ENCODE data around the gene MYO1H. TPM values are rescaled to one million over a fixed set of nuclear protein-coding genes. Genes with fewer than 3 reads are reported as not detected.
"Not testable (repeated sequence)": the region's sequence is repeated elsewhere in the genome, so short reads cannot be mapped to it uniquely, and the experiment has no call there.

Gene MYO1H
- total RNA-seq, 1 donor from 2014 or later = not detected

DNA sequence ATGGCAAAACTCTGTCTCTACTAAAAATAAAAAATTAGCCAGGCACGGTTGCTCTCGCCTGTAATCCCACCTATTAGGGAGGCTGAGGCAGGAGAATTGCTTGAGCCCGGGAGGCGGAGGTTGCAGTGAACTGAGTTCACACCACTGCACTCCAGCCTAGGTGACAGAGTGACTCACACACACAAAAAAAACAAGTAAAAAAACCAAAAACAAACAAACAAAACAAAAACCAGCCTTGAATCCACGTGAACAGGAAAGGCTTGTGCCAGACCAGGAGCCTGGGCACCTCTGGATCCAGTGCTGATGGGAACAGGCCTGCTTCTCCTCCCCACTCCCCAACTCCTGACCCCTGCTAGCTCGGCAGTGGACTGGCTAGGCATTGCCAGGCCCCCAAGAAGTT, 42.2 kb upstream of the MYO1H start:
- TF ChIP-seq, protein P1, sequence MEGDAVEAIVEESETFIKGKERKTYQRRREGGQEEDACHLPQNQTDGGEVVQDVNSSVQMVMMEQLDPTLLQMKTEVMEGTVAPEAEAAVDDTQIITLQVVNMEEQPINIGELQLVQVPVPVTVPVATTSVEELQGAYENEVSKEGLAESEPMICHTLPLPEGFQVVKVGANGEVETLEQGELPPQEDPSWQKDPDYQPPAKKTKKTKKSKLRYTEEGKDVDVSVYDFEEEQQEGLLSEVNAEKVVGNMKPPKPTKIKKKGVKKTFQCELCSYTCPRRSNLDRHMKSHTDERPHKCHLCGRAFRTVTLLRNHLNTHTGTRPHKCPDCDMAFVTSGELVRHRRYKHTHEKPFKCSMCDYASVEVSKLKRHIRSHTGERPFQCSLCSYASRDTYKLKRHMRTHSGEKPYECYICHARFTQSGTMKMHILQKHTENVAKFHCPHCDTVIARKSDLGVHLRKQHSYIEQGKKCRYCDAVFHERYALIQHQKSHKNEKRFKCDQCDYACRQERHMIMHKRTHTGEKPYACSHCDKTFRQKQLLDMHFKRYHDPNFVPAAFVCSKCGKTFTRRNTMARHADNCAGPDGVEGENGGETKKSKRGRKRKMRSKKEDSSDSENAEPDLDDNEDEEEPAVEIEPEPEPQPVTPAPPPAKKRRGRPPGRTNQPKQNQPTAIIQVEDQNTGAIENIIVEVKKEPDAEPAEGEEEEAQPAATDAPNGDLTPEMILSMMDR (IDR thresholded peaks at IDR 0.05; ENCODE audit: insufficient read depth, low read length, poor library complexity, severe bottlenecking) = no peak
- no peak overlapping the region for H3K4me3 ChIP-seq (ENCODE audit: low read depth, low read length)
- no peak for DNase-seq (ENCODE audit: low read depth)
- H3K27me3 ChIP-seq (ENCODE audit: control insufficient read depth, insufficient read depth, low read length) = peaks cover 53% of the 10 kb centered on the region
- no peaks in the 10 kb centered on the region for H3K36me3 ChIP-seq (ENCODE audit: control insufficient read depth, insufficient read depth, low read length)

DNA sequence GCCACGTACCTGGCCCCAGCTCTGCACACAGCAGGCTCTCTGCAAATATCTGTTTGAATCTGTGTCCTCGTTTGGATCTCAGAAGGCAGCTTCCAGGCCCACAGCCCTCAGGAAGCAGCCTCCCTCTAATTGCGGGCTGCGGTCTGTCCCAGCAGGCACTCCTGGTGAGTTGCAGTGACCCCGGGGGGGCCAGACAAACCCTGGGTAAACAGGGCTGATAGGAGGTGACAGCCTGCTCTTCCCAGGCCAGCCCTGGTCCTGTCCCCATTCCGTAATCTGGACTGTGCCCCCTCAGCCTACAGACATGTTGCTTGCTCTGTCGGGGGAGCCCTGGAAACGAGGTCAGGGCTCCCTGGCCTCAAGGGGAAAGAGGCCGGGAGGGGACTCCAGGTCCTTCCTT, 40.6 kb upstream of the MYO1H start:
- no peak for DNase-seq (ENCODE audit: low read depth)
- H3K4me3 ChIP-seq (ENCODE audit: low read depth, low read length) = no peak overlapping the region
- peaks cover 55% of the 10 kb centered on the region for H3K27me3 ChIP-seq (ENCODE audit: control insufficient read depth, insufficient read depth, low read length)
- H3K36me3 ChIP-seq (ENCODE audit: control insufficient read depth, insufficient read depth, low read length) = no peaks in the 10 kb centered on the region
- TF ChIP-seq, protein P1 (IDR thresholded peaks at IDR 0.05; ENCODE audit: insufficient read depth, low read length, poor library complexity, severe bottlenecking) = no peak

DNA sequence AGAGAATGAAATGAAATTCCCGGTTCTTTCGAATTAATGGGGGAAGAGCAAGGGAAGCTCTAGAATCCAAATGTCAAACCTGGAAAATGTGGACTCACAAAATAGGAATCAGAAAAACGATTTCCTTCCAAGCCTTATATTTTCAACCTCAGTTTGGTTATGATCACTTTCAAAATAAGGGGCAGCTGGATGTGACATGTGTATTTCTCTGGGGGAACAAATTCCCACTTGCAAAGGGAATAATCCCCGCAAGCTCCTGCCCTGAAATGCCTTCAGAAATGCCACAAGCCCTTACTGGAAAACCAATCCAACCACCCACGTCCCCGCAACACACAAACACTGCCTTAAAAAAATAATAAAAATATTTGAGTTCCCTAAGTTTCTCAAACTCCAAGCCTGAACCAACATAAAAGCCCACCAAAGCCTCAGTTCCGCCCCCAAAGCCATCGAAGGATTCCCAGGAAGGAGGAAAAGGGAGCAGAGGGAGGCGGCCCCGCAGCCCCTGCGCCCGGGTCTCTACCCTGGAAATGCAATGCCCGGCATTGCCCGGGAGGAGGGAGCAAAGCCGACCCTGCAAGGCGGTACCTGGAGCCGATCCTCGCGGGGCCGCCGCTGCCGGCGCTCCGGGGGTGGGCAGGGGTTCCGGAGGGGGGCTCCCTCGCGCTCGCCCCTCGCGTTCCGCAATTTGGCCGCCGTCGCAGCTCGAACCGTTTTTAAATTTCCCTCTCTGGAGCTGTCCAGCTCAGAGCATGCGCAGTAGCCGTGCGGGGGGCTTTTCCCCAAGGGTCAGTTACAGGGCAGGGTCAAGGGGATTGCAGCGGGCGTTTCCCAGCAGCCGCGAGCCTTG, 38.9 kb upstream of the MYO1H start, which contains the start of gene FOXN4:
Gene FOXN4, minus strand, starts transcription at position 751 of the 847 bp plus-strand sequence. CDS start 963 bp downstream, outside the sequence.
- Histone ChIP-seq H3K4me3 (ENCODE audit: low read depth, low read length) (peak within 1 kb of the TSS; percentile 14), H3K36me3 (ENCODE audit: control insufficient read depth, insufficient read depth, low read length) (no peaks in the 10 kb centered on the region), H3K27me3 (ENCODE audit: control insufficient read depth, insufficient read depth, low read length) (peaks cover 55% of the 10 kb centered on the region)
- no peak for DNase-seq (ENCODE audit: low read depth)
- TF ChIP-seq, protein P1 (IDR thresholded peaks at IDR 0.05; ENCODE audit: insufficient read depth, low read length, poor library complexity, severe bottlenecking) = no peak

DNA sequence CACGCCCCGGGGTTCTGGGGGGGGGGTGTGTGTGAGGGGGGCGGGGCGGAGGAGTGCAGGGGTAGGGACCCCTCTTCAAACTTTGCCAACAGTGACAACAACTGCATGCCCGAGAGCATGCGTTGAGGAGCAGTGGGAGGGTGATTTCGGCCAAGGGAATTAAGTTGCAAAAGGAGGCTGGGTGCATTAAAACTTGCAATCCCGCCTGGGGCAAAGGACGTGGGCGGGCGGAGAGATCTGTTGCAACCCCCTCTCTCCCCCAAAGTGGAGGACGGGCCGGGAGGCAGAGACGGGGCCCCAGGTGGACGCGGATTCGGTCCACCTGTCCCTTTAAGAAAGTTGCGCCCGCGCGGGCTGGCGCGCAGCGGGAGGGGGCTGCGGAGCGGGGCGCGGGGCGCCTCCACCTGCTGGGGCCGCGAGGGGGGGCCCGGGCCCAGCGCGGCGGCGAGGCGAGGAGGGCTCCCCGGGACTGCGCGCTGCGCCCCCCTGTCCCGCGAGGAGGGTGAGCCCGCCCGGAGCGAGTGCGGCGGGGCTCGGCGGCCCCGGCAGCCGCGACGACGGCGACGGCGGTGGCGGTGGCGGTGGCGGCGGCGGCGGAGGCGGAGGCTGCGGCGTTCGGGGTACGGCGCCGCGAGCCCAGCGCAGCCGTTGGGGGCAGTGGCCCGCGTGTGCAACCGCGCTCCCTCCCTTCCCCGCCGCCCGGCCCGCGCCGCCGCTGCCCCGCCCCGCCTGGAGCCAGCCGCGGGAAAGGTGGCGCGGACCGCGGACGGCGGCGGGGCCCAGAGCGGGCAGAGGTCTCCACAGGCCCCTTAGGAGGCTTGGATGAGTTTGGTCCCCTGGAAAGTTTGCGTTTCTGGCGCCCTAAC, 38.1 kb upstream of the MYO1H start:
- DNase-seq (ENCODE audit: low read depth) = no peak
- Histone ChIP-seq H3K4me3 (ENCODE audit: low read depth, low read length) (peak overlapping the region; percentile 14), H3K36me3 (ENCODE audit: control insufficient read depth, insufficient read depth, low read length) (no peaks in the 10 kb centered on the region), H3K27me3 (ENCODE audit: control insufficient read depth, insufficient read depth, low read length) (peaks cover 53% of the 10 kb centered on the region)
- TF ChIP-seq, protein P1 (IDR thresholded peaks at IDR 0.05; ENCODE audit: insufficient read depth, low read length, poor library complexity, severe bottlenecking) = no peak

DNA sequence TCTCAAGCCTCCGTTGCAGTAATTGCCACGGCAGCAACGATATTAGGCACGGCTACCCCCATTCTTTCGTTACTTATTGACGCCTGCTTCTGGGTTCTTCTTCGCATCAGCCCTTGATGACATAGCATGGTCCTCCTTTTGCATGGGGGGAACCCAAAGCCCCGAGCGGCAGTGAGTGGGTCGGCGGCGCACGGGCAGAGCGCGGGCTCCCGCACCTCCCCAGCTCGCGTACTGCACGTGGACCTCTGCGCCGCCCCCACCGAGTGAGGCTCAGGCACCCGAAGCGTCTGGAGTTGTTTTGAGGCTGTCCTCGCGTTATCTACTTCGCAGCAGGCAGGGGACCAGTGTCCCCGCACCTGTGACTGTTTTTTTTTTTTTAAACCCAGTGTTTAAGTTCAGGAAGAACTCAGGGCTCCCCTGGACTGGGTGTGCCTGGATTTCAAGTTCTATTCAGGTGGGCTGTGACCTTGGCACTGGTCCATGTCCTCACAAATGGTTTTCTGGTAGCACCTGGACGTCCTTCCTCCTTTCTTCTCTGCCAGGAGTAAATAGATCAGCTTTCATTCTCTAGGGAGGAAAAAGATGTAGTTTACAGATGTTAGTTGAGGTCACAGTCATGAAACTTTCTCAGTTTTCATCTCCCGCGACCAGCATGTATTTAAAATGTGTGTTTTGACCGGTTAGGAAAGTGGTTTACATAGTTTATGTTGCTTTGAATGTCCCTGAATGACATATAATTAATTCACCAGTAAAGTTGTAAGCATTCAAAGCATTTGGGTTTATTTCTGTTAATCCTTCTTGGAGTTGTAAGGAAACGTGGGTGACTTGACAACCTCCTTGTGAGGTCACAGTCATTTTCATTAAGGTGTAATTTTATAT, 37.2 kb upstream of the MYO1H start:
- no peak for DNase-seq (ENCODE audit: low read depth)

DNA sequence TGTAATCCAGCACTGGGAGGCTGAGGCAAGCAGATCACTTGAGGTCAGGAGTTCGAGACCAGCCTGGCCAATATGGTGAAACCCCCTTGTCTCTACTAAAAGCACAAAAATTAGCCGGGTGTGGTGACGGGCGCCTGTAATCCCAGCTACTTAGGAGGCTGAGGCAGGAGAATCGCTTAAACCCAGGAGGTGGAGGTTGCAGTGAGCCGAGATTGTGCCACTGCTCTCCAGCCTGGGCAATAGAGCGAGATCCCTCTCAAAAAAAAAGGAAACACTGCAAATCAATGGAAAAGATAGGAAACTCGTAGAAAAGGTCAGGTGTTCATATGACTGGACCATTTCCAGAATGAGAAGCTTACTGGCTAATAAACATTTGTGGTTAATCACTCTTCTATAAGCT, 26.4 kb upstream of the MYO1H start:
- not testable (repeated sequence) for H3K4me3 ChIP-seq (ENCODE audit: low read depth, low read length); H3K27me3 ChIP-seq (ENCODE audit: control insufficient read depth, insufficient read depth, low read length); H3K36me3 ChIP-seq (ENCODE audit: control insufficient read depth, insufficient read depth, low read length)

More for the DNA sequence above, 37.2 kb upstream of the MYO1H start:
- H3K4me3 ChIP-seq (ENCODE audit: low read depth, low read length) = peak overlapping the region; percentile 14
- TF ChIP-seq, protein P1 (IDR thresholded peaks at IDR 0.05; ENCODE audit: insufficient read depth, low read length, poor library complexity, severe bottlenecking) = no peak
- H3K36me3 ChIP-seq (ENCODE audit: control insufficient read depth, insufficient read depth, low read length) = no peaks in the 10 kb centered on the region
- peaks cover 50% of the 10 kb centered on the region for H3K27me3 ChIP-seq (ENCODE audit: control insufficient read depth, insufficient read depth, low read length)

More for the DNA sequence above, 26.4 kb upstream of the MYO1H start:
- not testable (repeated sequence) for DNase-seq (ENCODE audit: low read depth)
